ENCODE measurements around the gene GRAP.

- TF ChIP-seq POLR2AphosphoS5 (IDR thresholded peaks at IDR 0.05; ENCODE audit: borderline replicate concordance, low read depth, low read length) (no peak), EZH2 (IDR thresholded peaks at IDR 0.05) (no peak), FOXP2 (optimal IDR thresholded peaks at IDR 0.05; ENCODE audit: control extremely low read depth, extremely low read length, insufficient read depth) (no peak)
These were observed 65.5 kb downstream of the GRAP start for GRCh38 chr17:18981335-18981641.

Data from SK-N-MC (cell line).